Right lobe of liver (tissue), 4 donors: ENCODE measurements around the gene INO80E.

ENCODE experiments used
- POLR2A ChIP-seq: fragments of 450-650 bp; IDR thresholded peaks from one replicate; pipeline ENCODE4 v1.6.1; 2017; ENCODE audit warnings: antibody characterized with exemption, mild to moderate bottlenecking
- TF ChIP-seq, protein P1 (sequence below), 4 donors: fragments of 200-600 bp in 3 of 4; fragments of 450-650 bp in 1 of 4; IDR thresholded peaks; one replicate each; pipeline versions ENCODE4 v1.5.1 to v1.8.0; 2016 to 2022; ENCODE audit warnings: antibody characterized with exemption in 4 of 4, mild to moderate bottlenecking in 2 of 4
- donor health status: DM: no; HTN: no; CAD: no.
- donor health status: DM: no; HTN: no; CAD: no.
- donor health status: DM: no; HTN: yes; CAD: no.

DNA sequence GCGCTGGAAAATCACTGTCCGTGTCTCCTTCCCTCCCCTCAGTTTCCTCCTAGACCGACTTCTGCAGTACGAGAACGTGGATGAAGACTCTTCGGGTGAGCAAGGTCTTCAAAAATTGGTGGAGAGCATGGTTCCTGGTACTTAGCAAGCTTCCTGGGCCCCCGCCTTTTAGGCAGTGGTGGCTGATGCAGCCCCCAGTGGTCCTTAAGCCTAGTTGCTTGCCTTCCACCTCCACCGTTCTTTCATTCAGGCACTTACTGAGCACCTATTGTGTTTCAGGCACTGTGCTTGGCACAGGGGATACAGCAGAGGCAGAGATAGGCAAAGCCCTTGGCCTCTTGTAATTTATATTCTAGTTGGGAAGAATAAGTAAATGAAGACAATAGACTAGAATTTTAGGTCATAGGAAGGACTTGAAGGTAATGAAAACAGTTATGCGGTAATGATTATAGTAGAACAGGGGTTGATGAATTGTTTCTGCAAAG is 767 bp downstream of the INO80E start:
- TF ChIP-seq, protein P1, sequence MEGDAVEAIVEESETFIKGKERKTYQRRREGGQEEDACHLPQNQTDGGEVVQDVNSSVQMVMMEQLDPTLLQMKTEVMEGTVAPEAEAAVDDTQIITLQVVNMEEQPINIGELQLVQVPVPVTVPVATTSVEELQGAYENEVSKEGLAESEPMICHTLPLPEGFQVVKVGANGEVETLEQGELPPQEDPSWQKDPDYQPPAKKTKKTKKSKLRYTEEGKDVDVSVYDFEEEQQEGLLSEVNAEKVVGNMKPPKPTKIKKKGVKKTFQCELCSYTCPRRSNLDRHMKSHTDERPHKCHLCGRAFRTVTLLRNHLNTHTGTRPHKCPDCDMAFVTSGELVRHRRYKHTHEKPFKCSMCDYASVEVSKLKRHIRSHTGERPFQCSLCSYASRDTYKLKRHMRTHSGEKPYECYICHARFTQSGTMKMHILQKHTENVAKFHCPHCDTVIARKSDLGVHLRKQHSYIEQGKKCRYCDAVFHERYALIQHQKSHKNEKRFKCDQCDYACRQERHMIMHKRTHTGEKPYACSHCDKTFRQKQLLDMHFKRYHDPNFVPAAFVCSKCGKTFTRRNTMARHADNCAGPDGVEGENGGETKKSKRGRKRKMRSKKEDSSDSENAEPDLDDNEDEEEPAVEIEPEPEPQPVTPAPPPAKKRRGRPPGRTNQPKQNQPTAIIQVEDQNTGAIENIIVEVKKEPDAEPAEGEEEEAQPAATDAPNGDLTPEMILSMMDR (IDR thresholded peaks at IDR 0.05) = no peak
- TF ChIP-seq POLR2A = no peak
